Pancreas (tissue), 10 donors: ENCODE results near the gene GCAT. TPM values are rescaled to one million over a fixed set of nuclear protein-coding genes. Genes with fewer than 3 reads are reported as not detected.
A peak's percentile ranks its signal among the peaks of the same experiment; 100 is the strongest.

Experiments used
- ATAC-seq, 4 donors: fragments of 200-7000 bp; cut with Tn5 transposase; one replicate each; pipeline versions ENCODE4 v1.8.0 to v1.9.1; 2020; ENCODE audit warnings: mild to moderate bottlenecking in 4 of 4, moderate library complexity in 4 of 4
- DNase-seq, 6 donors: peaks; one replicate each; pipeline ENCODE4 v3.0.0-alpha.2; 2020
- FAIRE-seq: peaks from 2 replicates; lab custom pipeline; 2012; peaks lifted over from hg19 to GRCh38; lab: Jason Lieb, UNC
- H3K27ac ChIP-seq, 4 donors: fragments of 200-600 bp; sonication (generic); 1 replicate in 3 of 4; 2 replicates in 1 of 4; pipeline versions ENCODE4 v1.5.0 to v1.8.0; 2020
- H3K27me3 ChIP-seq, 4 donors: fragments of 200-600 bp; one replicate each; pipeline ENCODE4 v1.8.0; 2021
- H3K36me3 ChIP-seq, 3 donors: fragments of 200-600 bp; sonication (generic) in 1 of 3; one replicate each; pipeline versions ENCODE4 v1.5.0 to v1.8.0; 2020 to 2021
- H3K4me1 ChIP-seq, 3 donors: fragments of 200-600 bp; one replicate each; pipeline ENCODE4 v1.8.0; 2021
- H3K4me3 ChIP-seq, 4 donors: fragments of 200-600 bp; sonication (generic) in 2 of 4; one replicate each; pipeline versions ENCODE4 v1.5.0 to v1.8.0; 2020 to 2021
- H3K9me3 ChIP-seq, 4 donors: fragments of 200-600 bp; one replicate each; pipeline ENCODE4 v1.8.0; 2021
- CTCF ChIP-seq, 4 donors: fragments of 200-600 bp; sonication (generic) in 3 of 4; IDR thresholded peaks; one replicate each; pipeline versions ENCODE4 v1.5.0 to v1.8.0; 2021; ENCODE audit warnings: antibody characterized with exemption in 4 of 4
- WGBS, 2 donors: extraction: QIAGEN DNeasy Blood & Tissue Kit; methylation state at CpG; one replicate each; pipeline ENCODE4 v1.1.7; 2013; 5-methylcytosine and 5-hydroxymethylcytosine counted together
- intact Hi-C, 3 donors: fragments of 100-400 bp; cut with DNase I; formaldehyde crosslinking; loops; one replicate each; pipeline versions ENCODE4 v1.11.1 to v1.14.2; 2022
- polyA plus RNA-seq, 2 donors: library from polyadenylated mRNA; stranded (reverse); fragments of 200-250 nt; gene quantifications; one replicate each; pipeline ENCODE4 v1.2.3, GENCODE V29; 2013
- total RNA-seq, 6 donors: library from RNA; stranded (reverse); fragmentation: NEBNext Ultra II Directional in 4 of 6; extraction: Animal tissue kit (Norgen Biotek cat#: 25700) in 4 of 6; gene quantifications; one replicate each; pipeline versions ENCODE4 v1.2.1 to v1.2.4, GENCODE V29; 2021 to 2023
- donor health status: healthy with polysubstance abuse.
- donor health status: DM: no; HTN: no; CAD: no; lungs with moderate emphysema.
- donor health status: DM: no; HTN: no; CAD: no.
- donor health status: control.
- donor health status: control.
- donor health status: Bipolar disorder and iron deficiency.
- donor health status: DM: yes; HTN: yes; CAD: no.
- donor health status: DM: no; HTN: no; CAD: no.
- donor health status: DM: no; HTN: no; CAD: no.
- donor health status: DM: yes; HTN: yes; CAD: no.

GCAT gene
- total and polyA plus RNA-seq, 8 donors = 27.1 to 62.7 (median 37.8) TPM

GRCh38 chr22:37812869-37813678, 5.3 kb downstream of the GCAT start:
- no peak for TF ChIP-seq CTCF (IDR thresholded peaks at IDR 0.05)
- intact Hi-C loops = loop anchor here in 2 of 3 donors (10.0 kb wide), 2 partner anchors 122 to 152 kb away; no protein-coding TSS in a partner anchor
- DNase-seq (no peak), FAIRE-seq (no peak), ATAC-seq (no peak)
- Histone ChIP-seq H3K27me3 (no peaks in the 10 kb centered on the region), H3K9me3 (no peaks in the 10 kb centered on the region), H3K36me3 (peaks cover 0 to 8% (median 6%) of the 10 kb centered on the region in 3 donors), H3K4me1 (peaks cover 3 to 18% (median 7%) of the 10 kb centered on the region in 3 donors), H3K4me3 (no peak overlapping the region), H3K27ac (no peak overlapping the region)
- WGBS, 2 donors = 85 to 88% methylated on average over 27 of the region's 27 CpGs

- H3K36me3 ChIP-seq = peaks cover 0 to 8% (median 6%) of the 10 kb centered on the region in 3 donors
- ATAC-seq (no peak), FAIRE-seq (no peak), DNase-seq (no peak)
- intact Hi-C loops = loop anchor here in 2 of 3 donors (5.0 to 10.0 kb wide), 3 partner anchors 47 to 149 kb away; no protein-coding TSS in a partner anchor
- H3K9me3 ChIP-seq = no peaks in the 10 kb centered on the region
- H3K4me3 ChIP-seq = no peak overlapping the region
- TF ChIP-seq CTCF (IDR thresholded peaks at IDR 0.05) = no peak
- H3K4me1 ChIP-seq = peaks cover 11 to 14% (median 13%) of the 10 kb centered on the region in 3 donors
- no peak overlapping the region for H3K27ac ChIP-seq
- H3K27me3 ChIP-seq = no peaks in the 10 kb centered on the region
- WGBS, 2 donors = 84 to 85% methylated on average over 12 of the region's 12 CpGs
Measured at GRCh38 chr22:37815593-37815992, 7.9 kb downstream of the GCAT start.

- Histone ChIP-seq H3K36me3 (peaks cover 0 to 8% (median 6%) of the 10 kb centered on the region in 3 donors), H3K4me1 (peaks cover 3 to 14% (median 11%) of the 10 kb centered on the region in 3 donors), H3K4me3 (no peak overlapping the region), H3K9me3 (no peaks in the 10 kb centered on the region), H3K27ac (no peak overlapping the region), H3K27me3 (no peaks in the 10 kb centered on the region)
- no peak for TF ChIP-seq CTCF (IDR thresholded peaks at IDR 0.05)
- ATAC-seq (no peak), FAIRE-seq (no peak), DNase-seq (no peak)
- intact Hi-C loops = loop anchor here in 2 of 3 donors (5.0 to 10.0 kb wide), 3 partner anchors 46 to 148 kb away; no protein-coding TSS in a partner anchor
- WGBS, 2 donors = 82 to 87% methylated on average over 23 of the region's 23 CpGs
Measured at GRCh38 chr22:37816543-37817180, 8.9 kb downstream of the GCAT start.

GRCh38 chr22:37817705-37818408, 10.1 kb downstream of the GCAT start:
- Histone ChIP-seq H3K4me3 (peak overlapping the region in 2 of 4 donors; percentile 25 to 44), H3K36me3 (peaks cover 0 to 8% (median 6%) of the 10 kb centered on the region in 3 donors), H3K9me3 (no peaks in the 10 kb centered on the region), H3K4me1 (peaks cover 3 to 14% (median 11%) of the 10 kb centered on the region in 3 donors), H3K27ac (peak overlapping the region in 1 of 4 donors; percentile 36), H3K27me3 (no peaks in the 10 kb centered on the region)
- WGBS, 2 donors = 1 to 4% methylated on average over 26 to 29 of the region's 29 CpGs
- DNase-seq (peak; percentile 82 to 98 (median 92)), ATAC-seq (peak; percentile 90 to 96 (median 94)), FAIRE-seq (no peak)
- intact Hi-C loops = loop anchor here in 2 of 3 donors (5.0 to 10.0 kb wide), 3 partner anchors 44 to 147 kb away; no protein-coding TSS in a partner anchor
- TF ChIP-seq CTCF (IDR thresholded peaks at IDR 0.05) = peak; percentile 94 to 97 (median 96)
